ENCODE results near the gene TMEM132C. TPM values are rescaled to one million over a fixed set of nuclear protein-coding genes. Genes with fewer than 3 reads are reported as not detected.

Gene TMEM132C
- total and polyA plus RNA-seq, 3 donors from 2014 or later, result 2.9 to 5.5 (median 3.3) TPM

DNA sequence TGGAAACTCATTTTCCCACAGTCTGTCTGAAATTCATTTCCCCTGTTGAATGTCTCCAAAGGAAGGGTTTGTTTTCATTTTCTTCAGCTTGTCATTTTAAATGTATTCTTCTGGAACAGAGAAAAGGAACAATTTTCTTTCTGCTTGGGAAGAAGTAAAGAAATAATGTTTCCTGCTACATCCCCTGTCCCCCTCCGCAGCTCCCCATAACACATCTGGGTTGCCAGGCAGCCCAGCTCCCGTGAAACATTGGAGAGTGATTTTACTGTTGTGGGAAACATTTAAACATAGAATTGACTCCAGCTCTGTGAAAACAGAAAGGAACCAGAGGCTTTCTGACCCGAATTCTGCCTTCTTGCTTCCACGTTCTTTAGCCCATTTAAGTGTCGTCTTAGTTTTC, 159.5 kb downstream of the TMEM132C start:
- no peak for DNase-seq
- Histone ChIP-seq H3K4me3 (no peak overlapping the region), H3K27me3 (no peaks in the 10 kb centered on the region), H3K36me3 (ENCODE audit: low read depth, missing control alignments) (no peaks in the 10 kb centered on the region), H3K27ac (no peak overlapping the region), H3K9me3 (no peaks in the 10 kb centered on the region), H3K4me1 (no peaks in the 10 kb centered on the region)
- 48 to 58% methylated on average over 5 of the region's 5 CpGs for WGBS, 2 donors
- intact Hi-C loops (cut with DNase I; ENCODE audit: low total_unique reads), result no loop called here
- TF ChIP-seq POLR2A (IDR thresholded peaks at IDR 0.05), result no peak
- no peak for TF ChIP-seq CTCF (IDR thresholded peaks at IDR 0.05)

DNA sequence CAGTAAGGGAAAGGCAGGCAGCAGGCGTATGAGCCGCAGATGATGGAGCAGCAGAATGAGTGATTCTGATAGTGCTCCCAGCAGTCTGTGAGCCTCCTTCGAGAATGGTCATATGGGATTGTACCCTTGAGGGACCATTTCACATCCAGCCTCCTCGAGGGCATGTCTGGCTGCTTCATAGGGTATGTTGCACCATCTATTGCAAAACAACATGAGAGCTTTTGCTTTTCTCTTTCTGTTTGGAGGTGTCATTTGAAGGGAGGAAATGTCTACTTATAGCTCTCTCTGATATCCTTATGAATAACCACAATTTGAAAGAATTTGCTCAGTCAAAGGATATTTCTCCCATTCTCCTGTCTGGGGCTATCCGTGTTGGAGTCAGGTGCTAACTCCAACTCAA, 172.8 kb downstream of the TMEM132C start:
- intact Hi-C loops (cut with DNase I; ENCODE audit: low total_unique reads), result no loop called here
- H3K4me1 ChIP-seq, result no peaks in the 10 kb centered on the region
- no peak for DNase-seq
- no peaks in the 10 kb centered on the region for H3K27me3 ChIP-seq
- H3K4me3 ChIP-seq, result no peak overlapping the region
- H3K36me3 ChIP-seq (ENCODE audit: low read depth, missing control alignments), result no peaks in the 10 kb centered on the region
- H3K27ac ChIP-seq, result no peak overlapping the region
- TF ChIP-seq CTCF (IDR thresholded peaks at IDR 0.05) (no peak), POLR2A (IDR thresholded peaks at IDR 0.05) (no peak)
- 87 to 91% methylated on average over 5 of the region's 5 CpGs for WGBS, 2 donors
- no peaks in the 10 kb centered on the region for H3K9me3 ChIP-seq

GRCh38 chr12:128442096-128442495, 175.1 kb downstream of the TMEM132C start:
- Histone ChIP-seq H3K27me3 (no peaks in the 10 kb centered on the region), H3K9me3 (no peaks in the 10 kb centered on the region), H3K4me3 (no peak overlapping the region), H3K36me3 (ENCODE audit: low read depth, missing control alignments) (no peaks in the 10 kb centered on the region), H3K27ac (no peak overlapping the region), H3K4me1 (no peaks in the 10 kb centered on the region)
- no peak for DNase-seq
- WGBS, 2 donors, result 83 to 87% methylated on average over 2 of the region's 2 CpGs
- TF ChIP-seq POLR2A (IDR thresholded peaks at IDR 0.05) (no peak), CTCF (IDR thresholded peaks at IDR 0.05) (no peak)
- intact Hi-C loops (cut with DNase I; ENCODE audit: low total_unique reads), result no loop called here

DNA sequence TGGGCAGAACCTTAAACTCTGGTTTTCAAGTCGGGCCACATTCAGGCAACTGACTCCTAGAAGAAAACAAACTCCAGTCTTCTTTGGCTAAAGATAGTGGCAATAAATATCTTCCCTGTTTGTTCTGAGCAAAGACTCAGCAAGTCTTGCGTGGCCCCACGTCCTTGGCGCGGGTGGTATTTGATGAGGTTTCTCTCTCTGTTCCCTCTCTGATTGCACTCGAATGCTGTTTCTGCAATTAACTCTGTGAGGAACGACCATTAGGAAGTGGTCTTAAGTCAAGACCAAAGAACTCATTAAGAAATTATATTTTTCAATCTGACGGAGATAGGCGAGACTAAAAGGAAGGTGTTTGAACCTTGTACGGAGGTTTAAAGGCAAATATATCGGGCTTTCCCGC, 177.6 kb downstream of the TMEM132C start:
- peak; percentile 18 for DNase-seq
- Histone ChIP-seq H3K27me3 (no peaks in the 10 kb centered on the region), H3K4me1 (no peaks in the 10 kb centered on the region), H3K27ac (no peak overlapping the region), H3K4me3 (no peak overlapping the region), H3K9me3 (no peaks in the 10 kb centered on the region), H3K36me3 (ENCODE audit: low read depth, missing control alignments) (no peaks in the 10 kb centered on the region)
- 45 to 49% methylated on average over 12 of the region's 12 CpGs for WGBS, 2 donors
- TF ChIP-seq CTCF (IDR thresholded peaks at IDR 0.05) (no peak), POLR2A (IDR thresholded peaks at IDR 0.05) (no peak)
- intact Hi-C loops (cut with DNase I; ENCODE audit: low total_unique reads), result no loop called here

DNA sequence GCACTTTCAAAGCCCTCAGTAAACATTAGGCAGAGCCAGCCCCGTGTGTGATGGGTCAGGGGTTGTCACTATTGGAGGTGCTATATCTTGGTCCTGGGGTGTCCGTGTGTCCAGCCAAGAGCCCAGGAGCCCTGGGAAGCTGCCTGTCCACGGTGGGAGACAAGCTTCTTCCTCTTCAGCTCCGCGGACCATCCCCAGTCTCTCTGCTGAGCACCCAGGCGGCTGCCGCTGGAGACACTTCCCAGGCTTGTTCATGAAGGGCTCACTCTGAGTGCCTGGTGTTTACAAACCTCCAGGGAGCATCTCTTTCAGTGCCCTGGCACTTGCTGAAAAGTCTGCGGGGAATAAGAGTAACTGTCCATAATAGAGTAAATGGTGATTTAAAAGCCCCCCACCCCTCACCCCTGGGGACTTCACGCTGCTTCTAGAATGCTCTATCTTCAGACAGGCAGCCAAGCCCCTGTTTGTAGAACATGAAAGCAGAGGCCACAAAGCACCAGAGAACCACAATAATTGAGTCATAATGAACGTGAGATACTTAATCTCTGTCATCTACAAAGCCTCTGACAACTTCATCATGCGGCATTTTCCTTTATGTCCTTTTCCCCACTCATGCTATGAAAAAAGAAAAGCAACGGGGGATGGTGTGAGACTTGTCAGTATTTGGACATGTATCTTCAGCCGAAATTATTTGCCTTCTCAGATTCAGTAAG, 178.6 kb downstream of the TMEM132C start:
- Histone ChIP-seq H3K4me3 (no peak overlapping the region), H3K9me3 (no peaks in the 10 kb centered on the region), H3K27me3 (no peaks in the 10 kb centered on the region), H3K36me3 (ENCODE audit: low read depth, missing control alignments) (no peaks in the 10 kb centered on the region), H3K4me1 (no peaks in the 10 kb centered on the region), H3K27ac (peak overlapping the region in 1 of 2 donors; percentile 28)
- no peak for TF ChIP-seq POLR2A (IDR thresholded peaks at IDR 0.05)
- no peak for TF ChIP-seq CTCF (IDR thresholded peaks at IDR 0.05)
- WGBS, 2 donors, result 65 to 72% methylated on average over 8 to 13 of the region's 13 CpGs
- intact Hi-C loops (cut with DNase I; ENCODE audit: low total_unique reads), result no loop called here
- DNase-seq, result no peak
